GM12873 (cell line): Measurements from ENCODE around the gene PITHD1.

Experiments
- CTCF ChIP-seq: IDR thresholded peaks from 2 replicates; pipeline ENCODE4 v1.5.1; 2012; ENCODE audit warnings: low read depth, mild to moderate bottlenecking, moderate library complexity, low read length, control low read depth; ENCODE audit not compliant: insufficient read depth; ENCODE audit errors: missing control alignments

Gene PITHD1

GRCh38 chr1:23784846-23785245 is 6.6 kb downstream of the PITHD1 start:
- TF ChIP-seq CTCF = no peak

GRCh38 chr1:23787701-23788100 is 9.5 kb downstream of the PITHD1 start:
- no peak for TF ChIP-seq CTCF

GRCh38 chr1:23788695-23789094 is 10.5 kb downstream of the PITHD1 start:
- TF ChIP-seq CTCF = no peak

GRCh38 chr1:23790696-23791515 is 12.7 kb downstream of the PITHD1 start, which contains the start of gene LYPLA2:
LYPLA2 (plus strand) TSS chr1:23791145; CDS start chr1:23792683, 1,538 bp downstream.
- TF ChIP-seq CTCF = no peak

- TF ChIP-seq CTCF = no peak
Observed at GRCh38 chr1:23791516-23792047, 13.4 kb downstream of the PITHD1 start.

GRCh38 chr1:23792151-23792945 is 14.1 kb downstream of the PITHD1 start:
- no peak for TF ChIP-seq CTCF

- no peak for TF ChIP-seq CTCF
Observed at GRCh38 chr1:23793018-23793781, 15.0 kb downstream of the PITHD1 start.
